NAMALWA (cell line): Measurements from ENCODE around the gene B3GNT5.
"Not testable (repeated sequence)": the region's sequence is repeated elsewhere in the genome, so short reads cannot be mapped to it uniquely, and the experiment has no call there.

Experiments used
- DNase-seq: peaks from one replicate; pipeline ENCODE4 v3.0.0-alpha.2; 2015; ENCODE audit warnings: low spot score

Gene B3GNT5

GRCh38 chr3:183230251-183230650 lies 22.8 kb upstream of the B3GNT5 start:
- DNase-seq, result not testable (repeated sequence)

- no peak for DNase-seq
Observed at GRCh38 chr3:183230826-183231225, 22.2 kb upstream of the B3GNT5 start.

GRCh38 chr3:183233966-183234365 lies 19.1 kb upstream of the B3GNT5 start:
- no peak for DNase-seq

GRCh38 chr3:183239046-183239445 lies 14.0 kb upstream of the B3GNT5 start:
- no peak for DNase-seq

- no peak for DNase-seq
Observed at GRCh38 chr3:183242431-183242830, 10.6 kb upstream of the B3GNT5 start.

- DNase-seq, result no peak
Observed at GRCh38 chr3:183244219-183244618, 8.8 kb upstream of the B3GNT5 start.

GRCh38 chr3:183244981-183245476 lies 8.0 kb upstream of the B3GNT5 start:
- DNase-seq, result no peak

- DNase-seq, result no peak
Observed at GRCh38 chr3:183247011-183247589, 6.0 kb upstream of the B3GNT5 start.

- no peak for DNase-seq
Observed at GRCh38 chr3:183249006-183249718, 3.9 kb upstream of the B3GNT5 start.

GRCh38 chr3:183252118-183252782 lies 803 bp upstream of the B3GNT5 start:
- no peak for DNase-seq

GRCh38 chr3:183253528-183254486 lies 754 bp downstream of the B3GNT5 start:
- no peak for DNase-seq

- no peak for DNase-seq
Observed at GRCh38 chr3:183254487-183255347, 1.7 kb downstream of the B3GNT5 start.

- DNase-seq, result no peak
Observed at GRCh38 chr3:183255348-183255730, 2.3 kb downstream of the B3GNT5 start.

- no peak for DNase-seq
Observed at GRCh38 chr3:183259087-183259486, 6.0 kb downstream of the B3GNT5 start.

GRCh38 chr3:183259621-183260020 lies 6.6 kb downstream of the B3GNT5 start:
- no peak for DNase-seq

GRCh38 chr3:183260167-183260904 lies 7.3 kb downstream of the B3GNT5 start:
- DNase-seq, result peak; percentile 70

GRCh38 chr3:183261151-183261724 lies 8.2 kb downstream of the B3GNT5 start:
- DNase-seq, result no peak

GRCh38 chr3:183262875-183263378 lies 9.9 kb downstream of the B3GNT5 start:
- no peak for DNase-seq

- no peak for DNase-seq
Observed at GRCh38 chr3:183264268-183264667, 11.2 kb downstream of the B3GNT5 start.

- DNase-seq, result no peak
Observed at GRCh38 chr3:183265157-183265642, 12.1 kb downstream of the B3GNT5 start.
